Calu3 (cell line): ENCODE results near the gene AQP5. TPM values are rescaled to one million over a fixed set of nuclear protein-coding genes. Genes with fewer than 3 reads are reported as not detected.

ENCODE experiments used
- BruUV-seq: library from RNA; stranded (reverse); fragments of 400-500 nt; replicated peaks from 2 replicates; lab custom pipeline; 2021; lab: Mats Ljungman, UMichigan
- CTCF ChIA-PET: fragments of 300-600 bp; sonication (Branson Sonifier 250); formaldehyde crosslinking; loops from one replicate; lab custom pipeline; 2022; ENCODE audit warnings: antibody characterized with exemption; lab: Charles Lee
- DNase-seq: peaks from one replicate; pipeline ENCODE4 v3.0.0; 2022
- H3K27ac Mint-ChIP-seq: one replicate; pipeline ENCODE4 v1.8.0; 2022; ENCODE audit warnings: mixed read lengths; ENCODE audit not compliant: unreplicated experiment
- H3K27me3 Mint-ChIP-seq: one replicate; pipeline ENCODE4 v1.8.0; 2022; ENCODE audit warnings: mixed read lengths; ENCODE audit not compliant: unreplicated experiment
- H3K36me3 Mint-ChIP-seq: one replicate; pipeline ENCODE4 v1.8.0; 2022; ENCODE audit warnings: mild to moderate bottlenecking, moderate library complexity, mixed read lengths; ENCODE audit not compliant: insufficient read depth, unreplicated experiment
- H3K4me1 Mint-ChIP-seq: one replicate; pipeline ENCODE4 v1.8.0; 2022; ENCODE audit warnings: mild to moderate bottlenecking, low read depth, mixed read lengths; ENCODE audit not compliant: unreplicated experiment
- H3K4me3 Mint-ChIP-seq: one replicate; pipeline ENCODE4 v1.8.0; 2022; ENCODE audit warnings: mild to moderate bottlenecking, low read depth, moderate library complexity, mixed read lengths; ENCODE audit not compliant: unreplicated experiment
- H3K9me3 Mint-ChIP-seq: one replicate; pipeline ENCODE4 v1.8.0; 2022; ENCODE audit warnings: low read depth, mixed read lengths; ENCODE audit not compliant: unreplicated experiment
- intact Hi-C: fragments of 100-400 bp; cut with micrococcal nuclease; formaldehyde crosslinking; loops from one replicate; pipeline ENCODE4 v1.10.0; 2022; ENCODE audit not compliant: unreplicated experiment
- total RNA-seq: library from RNA; stranded (reverse); gene quantifications from 2 replicates; pipeline ENCODE4 v1.2.3, GENCODE V29; 2022
- TF ChIP-seq, protein P1 (sequence below): fragments of 200-600 bp; IDR thresholded peaks from one replicate; pipeline ENCODE4 v1.8.0; 2022; ENCODE audit warnings: antibody characterized with exemption; ENCODE audit not compliant: unreplicated experiment

Gene AQP5
- total RNA-seq, 1 experiment from 2014 or later = 51.9 TPM

DNA sequence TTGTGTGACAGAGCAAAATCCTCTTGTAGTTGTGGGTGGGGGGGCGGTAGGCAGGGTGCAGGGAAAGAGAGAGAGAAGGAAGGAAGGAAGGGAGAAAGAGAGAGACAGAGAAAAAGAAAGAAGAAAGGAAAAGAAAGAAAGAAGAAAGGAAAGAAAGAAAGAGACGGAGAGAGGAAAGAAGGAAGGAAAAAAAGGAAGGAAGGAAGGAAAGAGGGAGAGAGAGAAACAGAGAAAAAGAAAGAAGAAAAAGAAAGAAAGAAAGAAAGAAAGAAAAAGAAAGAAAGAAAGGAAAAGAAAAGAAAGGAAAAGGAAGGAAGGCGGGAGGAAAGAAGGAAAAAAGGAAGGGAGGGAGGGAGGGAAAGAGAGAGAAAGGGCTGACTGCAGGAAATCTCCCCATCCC lies 40.4 kb upstream of the AQP5 start:
- H3K27ac Mint-ChIP-seq = no peak overlapping the region
- H3K27me3 Mint-ChIP-seq = no peaks in the 10 kb centered on the region
- H3K4me3 Mint-ChIP-seq = no peak overlapping the region
- no TSS peak for BruUV-seq
- CTCF ChIA-PET = no interaction called here
- TF ChIP-seq, protein P1, sequence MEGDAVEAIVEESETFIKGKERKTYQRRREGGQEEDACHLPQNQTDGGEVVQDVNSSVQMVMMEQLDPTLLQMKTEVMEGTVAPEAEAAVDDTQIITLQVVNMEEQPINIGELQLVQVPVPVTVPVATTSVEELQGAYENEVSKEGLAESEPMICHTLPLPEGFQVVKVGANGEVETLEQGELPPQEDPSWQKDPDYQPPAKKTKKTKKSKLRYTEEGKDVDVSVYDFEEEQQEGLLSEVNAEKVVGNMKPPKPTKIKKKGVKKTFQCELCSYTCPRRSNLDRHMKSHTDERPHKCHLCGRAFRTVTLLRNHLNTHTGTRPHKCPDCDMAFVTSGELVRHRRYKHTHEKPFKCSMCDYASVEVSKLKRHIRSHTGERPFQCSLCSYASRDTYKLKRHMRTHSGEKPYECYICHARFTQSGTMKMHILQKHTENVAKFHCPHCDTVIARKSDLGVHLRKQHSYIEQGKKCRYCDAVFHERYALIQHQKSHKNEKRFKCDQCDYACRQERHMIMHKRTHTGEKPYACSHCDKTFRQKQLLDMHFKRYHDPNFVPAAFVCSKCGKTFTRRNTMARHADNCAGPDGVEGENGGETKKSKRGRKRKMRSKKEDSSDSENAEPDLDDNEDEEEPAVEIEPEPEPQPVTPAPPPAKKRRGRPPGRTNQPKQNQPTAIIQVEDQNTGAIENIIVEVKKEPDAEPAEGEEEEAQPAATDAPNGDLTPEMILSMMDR = no peak
- H3K36me3 Mint-ChIP-seq = no peaks in the 10 kb centered on the region
- no peaks in the 10 kb centered on the region for H3K9me3 Mint-ChIP-seq
- intact Hi-C loops = no loop called here
- peaks cover 15% of the 10 kb centered on the region for H3K4me1 Mint-ChIP-seq
- DNase-seq = no peak

DNA sequence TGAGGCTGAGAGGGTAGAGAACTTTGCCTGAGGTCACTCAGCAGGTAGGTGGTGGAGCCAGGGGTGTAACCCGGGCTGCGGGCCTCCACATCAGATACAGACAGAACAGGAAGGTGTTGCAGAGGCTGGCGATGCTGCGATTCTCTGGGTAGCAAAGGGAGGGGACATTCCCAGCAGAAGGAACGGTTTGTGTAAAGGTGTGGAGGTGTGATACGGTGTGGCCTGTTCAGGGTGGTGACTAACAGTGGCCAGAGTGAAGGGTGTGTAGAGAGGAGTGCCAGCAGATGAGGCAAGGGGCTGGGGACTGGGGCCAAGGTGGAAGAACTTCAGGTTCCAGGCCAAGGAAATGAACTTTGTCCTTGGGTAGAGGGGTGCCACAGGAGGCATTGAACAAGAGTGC lies 39.7 kb upstream of the AQP5 start:
- Mint-ChIP-seq H3K4me3 (no peak overlapping the region), H3K27ac (no peak overlapping the region), H3K9me3 (no peaks in the 10 kb centered on the region), H3K27me3 (no peaks in the 10 kb centered on the region), H3K36me3 (no peaks in the 10 kb centered on the region), H3K4me1 (peaks cover 15% of the 10 kb centered on the region)
- intact Hi-C loops = no loop called here
- BruUV-seq = no TSS peak
- TF ChIP-seq, protein P1 = no peak
- no peak for DNase-seq
- CTCF ChIA-PET = no interaction called here

DNA sequence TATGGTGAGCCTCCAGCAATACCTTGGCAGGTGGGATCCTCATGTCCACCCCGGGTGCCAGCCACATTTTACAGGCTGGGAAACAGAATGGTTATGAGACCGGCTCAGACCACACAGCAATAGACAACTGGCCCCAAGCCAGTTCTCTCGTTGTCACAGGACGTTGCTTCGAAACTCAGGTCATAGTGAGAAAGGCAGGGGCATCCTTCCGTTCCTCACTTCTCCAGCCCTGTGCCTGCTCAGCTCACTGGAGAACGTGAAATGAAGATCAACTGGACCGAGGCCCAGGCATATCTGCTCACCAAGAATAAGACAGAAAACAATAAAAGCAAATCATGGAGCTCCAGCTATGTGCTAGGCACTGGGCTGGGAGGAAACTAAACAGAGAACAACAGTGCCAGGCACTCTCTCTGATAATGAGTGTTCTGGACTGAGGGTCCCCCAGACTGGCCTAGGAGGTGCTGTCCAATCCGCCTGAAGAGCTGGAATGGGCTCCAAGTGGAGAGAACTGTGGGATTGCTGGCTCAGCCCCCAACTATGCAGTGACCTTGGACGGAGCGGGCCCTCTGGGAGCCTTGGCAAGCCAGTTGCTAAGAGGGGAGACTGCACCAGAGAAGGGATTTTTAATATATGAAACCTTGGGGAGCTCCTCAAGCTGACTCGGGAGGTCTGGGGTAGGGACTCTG lies 39.2 kb upstream of the AQP5 start:
- no peak overlapping the region for H3K4me3 Mint-ChIP-seq
- no peak overlapping the region for H3K27ac Mint-ChIP-seq
- no peak for DNase-seq
- CTCF ChIA-PET = no interaction called here
- BruUV-seq = no TSS peak
- H3K27me3 Mint-ChIP-seq = no peaks in the 10 kb centered on the region
- H3K9me3 Mint-ChIP-seq = no peaks in the 10 kb centered on the region
- peaks cover 15% of the 10 kb centered on the region for H3K4me1 Mint-ChIP-seq
- TF ChIP-seq, protein P1 = no peak
- no peaks in the 10 kb centered on the region for H3K36me3 Mint-ChIP-seq
- intact Hi-C loops = no loop called here

DNA sequence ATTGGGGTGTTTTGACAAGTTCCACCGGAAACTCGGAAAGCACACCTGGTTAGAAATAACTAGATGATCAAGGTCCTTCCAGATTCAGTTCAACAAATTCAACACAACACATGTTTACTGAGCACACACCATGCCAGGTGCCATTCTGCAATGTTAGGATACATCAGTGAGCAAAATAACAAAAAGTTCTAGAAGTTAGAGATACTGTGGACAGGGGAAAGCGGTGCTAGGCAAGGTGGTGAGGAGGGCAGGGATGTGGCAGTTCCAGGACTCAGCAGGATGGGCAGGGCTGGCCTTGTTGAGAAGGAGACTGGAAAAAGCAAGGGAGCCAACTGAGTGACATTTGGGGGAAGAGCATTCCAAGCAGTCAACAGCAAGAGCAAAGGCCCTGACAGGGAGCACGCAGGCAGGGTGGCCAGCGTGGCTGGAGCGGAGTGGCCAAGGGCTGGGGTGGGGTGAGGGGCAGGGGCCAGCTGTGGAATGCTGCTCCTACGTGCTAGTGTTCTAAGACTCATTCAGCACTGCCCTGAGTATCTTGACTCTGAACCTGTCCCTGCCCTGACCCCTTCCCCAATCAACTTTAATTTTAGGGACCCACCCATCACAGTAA lies 38.5 kb upstream of the AQP5 start:
- Mint-ChIP-seq H3K4me1 (peaks cover 15% of the 10 kb centered on the region), H3K36me3 (no peaks in the 10 kb centered on the region), H3K9me3 (no peaks in the 10 kb centered on the region), H3K27ac (no peak overlapping the region), H3K27me3 (no peaks in the 10 kb centered on the region), H3K4me3 (no peak overlapping the region)
- CTCF ChIA-PET = interaction anchor here (0.9 kb wide), 1 partner anchor 13 kb away, joined by 3 read pairs; no protein-coding TSS in a partner anchor
- BruUV-seq = no TSS peak
- intact Hi-C loops = no loop called here
- DNase-seq = no peak
- TF ChIP-seq, protein P1 = no peak
